Prostate gland (tissue), 2 donors: Measurements from ENCODE around the gene ZMIZ1. TPM values are rescaled to one million over a fixed set of nuclear protein-coding genes. Genes with fewer than 3 reads are reported as not detected.
A peak's percentile ranks its signal among the peaks of the same experiment; 100 is the strongest.

Source experiments
- DNase-seq: peaks from one replicate; pipeline ENCODE4 v3.0.0-alpha.2; 2019; ENCODE audit warnings: low spot score
- H3K27ac ChIP-seq, 2 donors: fragments of 200-600 bp; sonication (generic); 2 replicates each; pipeline ENCODE4 v1.5.1; 2017 to 2019
- H3K27me3 ChIP-seq: fragments of 200-600 bp; sonication (generic); replicated peaks from 2 replicates; pipeline ENCODE4 v1.5.1; 2019; ENCODE audit not compliant: insufficient read depth
- H3K36me3 ChIP-seq, 2 donors: fragments of 200-600 bp; sonication (generic); 1 replicate in 1 of 2; 2 replicates in 1 of 2; pipeline versions ENCODE4 v1.5.1 to v1.8.1; 2017 to 2019
- H3K4me1 ChIP-seq: fragments of 200-600 bp; sonication (generic); replicated peaks from 2 replicates; pipeline ENCODE4 v1.5.1; 2019
- H3K4me3 ChIP-seq, 2 donors: fragments of 200-600 bp; sonication (generic); 2 replicates each; pipeline ENCODE4 v1.5.1; 2017 to 2019
- H3K9me3 ChIP-seq: fragments of 200-600 bp; sonication (generic); 2 replicates; pipeline ENCODE4 v1.5.1; 2017
- CTCF ChIP-seq, 4 experiments: fragments of 200-600 bp in 2 of 4; fragments of 450-650 bp in 2 of 4; sonication (generic) in 2 of 4; IDR thresholded peaks; 1 replicate in 3 of 4; 2 replicates in 1 of 4; pipeline ENCODE4 v1.5.1; 2016 to 2019; ENCODE audit warnings: antibody characterized with exemption in 4 of 4, mild to moderate bottlenecking in 2 of 4, moderate library complexity in 2 of 4
- POLR2A ChIP-seq: fragments of 450-650 bp; IDR thresholded peaks from one replicate; pipeline ENCODE4 v1.6.1; 2016; ENCODE audit warnings: antibody characterized with exemption, mild to moderate bottlenecking
- POLR2AphosphoS5 ChIP-seq: sonication (generic); formaldehyde crosslinking; IDR thresholded peaks from one replicate; pipeline ENCODE4 v1.6.1; 2017; ENCODE audit warnings: antibody characterized with exemption
- WGBS: methylation state at CpG from one replicate; pipeline ENCODE4 v1.1.5; 2018; 5-methylcytosine and 5-hydroxymethylcytosine counted together
- intact Hi-C: fragments of 100-400 bp; cut with DNase I; formaldehyde crosslinking; loops from one replicate; pipeline ENCODE4 v1.14.2; 2022
- total RNA-seq, 2 donors: library from RNA; depleted of rRNA; stranded (reverse); fragments of >200 nt; gene quantifications; one replicate each; pipeline ENCODE4 v1.1.0, GENCODE V29; 2016

Gene ZMIZ1
- total RNA-seq, 2 donors from 2014 or later: 69.6 to 78.5 TPM

- Histone ChIP-seq H3K27me3 (no peaks in the 10 kb centered on the region), H3K4me3 (no peak overlapping the region), H3K27ac (peak overlapping the region; percentile 21 to 24), H3K9me3 (no peaks in the 10 kb centered on the region), H3K4me1 (peaks cover 44% of the 10 kb centered on the region), H3K36me3 (no peaks in the 10 kb centered on the region)
- TF ChIP-seq POLR2AphosphoS5 (no peak), CTCF (IDR thresholded peaks at IDR 0.05) (no peak), POLR2A (no peak)
- intact Hi-C loops: no loop called here
- DNase-seq: no peak
- 43% methylated on average over 11 of the region's 12 CpGs for WGBS
Measured at GRCh38 chr10:79081353-79082034, 12.7 kb downstream of the ZMIZ1 start.

GRCh38 chr10:79082035-79082373, 13.2 kb downstream of the ZMIZ1 start:
- Histone ChIP-seq H3K27me3 (no peaks in the 10 kb centered on the region), H3K4me1 (peaks cover 44% of the 10 kb centered on the region), H3K9me3 (no peaks in the 10 kb centered on the region), H3K27ac (no peak overlapping the region), H3K4me3 (no peak overlapping the region), H3K36me3 (no peaks in the 10 kb centered on the region)
- intact Hi-C loops: no loop called here
- TF ChIP-seq CTCF (IDR thresholded peaks at IDR 0.05): no peak
- TF ChIP-seq POLR2A: no peak
- no peak for TF ChIP-seq POLR2AphosphoS5
- WGBS: 88% methylated on average over 5 of the region's 6 CpGs
- DNase-seq: no peak

- H3K4me1 ChIP-seq: peaks cover 53% of the 10 kb centered on the region
- 82% methylated on average over 8 of the region's 8 CpGs for WGBS
- DNase-seq: no peak
- H3K9me3 ChIP-seq: no peaks in the 10 kb centered on the region
- no peak overlapping the region for H3K4me3 ChIP-seq
- peak overlapping the region; percentile 4 to 48 for H3K27ac ChIP-seq
- no peaks in the 10 kb centered on the region for H3K36me3 ChIP-seq
- H3K27me3 ChIP-seq: no peaks in the 10 kb centered on the region
- intact Hi-C loops: no loop called here
- TF ChIP-seq POLR2AphosphoS5: no peak
- no peak for TF ChIP-seq POLR2A
- TF ChIP-seq CTCF (IDR thresholded peaks at IDR 0.05): no peak
Measured at GRCh38 chr10:79082631-79083596, 14.1 kb downstream of the ZMIZ1 start.

GRCh38 chr10:79084012-79084971, 15.5 kb downstream of the ZMIZ1 start:
- Histone ChIP-seq H3K4me3 (no peak overlapping the region), H3K4me1 (peaks cover 61% of the 10 kb centered on the region), H3K27ac (peak overlapping the region; percentile 4 to 48), H3K9me3 (no peaks in the 10 kb centered on the region), H3K27me3 (no peaks in the 10 kb centered on the region), H3K36me3 (no peaks in the 10 kb centered on the region)
- intact Hi-C loops: no loop called here
- TF ChIP-seq POLR2A (no peak), CTCF (IDR thresholded peaks at IDR 0.05) (no peak), POLR2AphosphoS5 (peak; percentile 69)
- peak; percentile 58 for DNase-seq
- WGBS: 42% methylated on average over 9 of the region's 9 CpGs
